Measurements from ENCODE around the gene PTPRD. TPM values are rescaled to one million over a fixed set of nuclear protein-coding genes. Genes with fewer than 3 reads are reported as not detected.

Gene PTPRD
- total RNA-seq, 1 experiment from 2014 or later, result 69.6 TPM

DNA sequence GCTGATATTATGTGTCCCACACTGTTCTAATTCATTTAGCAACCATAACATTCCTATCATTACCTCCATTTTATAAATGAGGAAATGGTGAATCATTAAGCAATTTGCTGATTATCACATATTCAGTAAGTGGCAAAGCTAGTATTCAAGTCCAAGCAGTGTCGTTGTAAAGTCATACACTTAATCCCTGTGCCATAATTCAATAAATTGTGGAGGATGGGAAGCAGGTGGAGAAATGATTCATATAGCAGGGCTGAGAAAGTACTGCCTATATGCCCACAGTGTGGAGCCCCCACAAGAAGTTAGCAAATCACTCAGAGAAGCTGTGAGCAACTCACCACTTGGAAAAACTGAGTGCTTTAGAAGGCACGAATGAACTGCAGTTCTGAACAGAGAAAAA, 691.0 kb downstream of the PTPRD start:
- Mint-ChIP-seq H3K9me3 (peaks cover 2% of the 10 kb centered on the region; the same call in 1 of the 2 replicates), H3K27ac (no peak overlapping the region), H3K4me1 (peaks cover 10% of the 10 kb centered on the region), H3K4me3 (no peak overlapping the region), H3K27me3 (ENCODE audit: low read depth) (no peaks in the 10 kb centered on the region), H3K36me3 (no peaks in the 10 kb centered on the region)
- no peak for DNase-seq (ENCODE audit: low spot score)
- CTCF ChIA-PET, result interaction anchor here (3.6 kb wide), 1 partner anchor 21 kb away, joined by 35 read pairs; no protein-coding TSS in a partner anchor
- TF ChIP-seq IRF2 (CRISPR knock-in tag; IDR thresholded peaks at IDR 0.05; ENCODE audit: borderline replicate concordance, low read depth), result no peak
- ATAC-seq, result no peak
- POLR2A ChIA-PET, result no interaction called here

DNA sequence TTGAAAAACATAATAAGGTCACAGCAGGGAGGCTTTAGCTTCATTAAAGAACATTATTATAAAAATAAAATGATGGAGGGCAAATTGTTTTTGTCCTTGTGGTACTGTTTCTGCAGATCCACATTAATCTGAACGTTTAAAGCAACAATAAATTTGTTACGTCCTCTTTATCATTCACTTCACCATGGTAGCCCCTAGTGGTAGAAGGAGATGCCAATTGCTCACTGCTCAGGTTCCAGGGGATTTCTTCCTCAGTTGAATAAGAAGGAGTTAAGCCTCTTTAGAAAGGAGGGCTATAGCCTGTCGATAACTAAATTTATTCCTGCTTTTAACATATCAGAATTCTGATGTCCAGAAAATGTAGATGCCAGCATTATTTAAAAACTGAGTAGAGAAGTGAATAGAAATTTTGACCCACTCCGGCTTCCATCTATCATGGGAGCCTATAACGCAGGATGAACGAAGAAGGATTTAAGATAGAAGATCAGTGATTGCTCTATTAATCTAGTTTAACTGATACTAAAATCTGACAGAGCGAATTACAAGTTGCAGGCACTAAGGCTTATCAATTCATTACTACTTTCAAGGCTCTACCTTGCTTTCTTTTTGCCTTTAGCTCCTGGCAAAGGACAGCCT, 692.3 kb downstream of the PTPRD start:
- TF ChIP-seq, protein P1, sequence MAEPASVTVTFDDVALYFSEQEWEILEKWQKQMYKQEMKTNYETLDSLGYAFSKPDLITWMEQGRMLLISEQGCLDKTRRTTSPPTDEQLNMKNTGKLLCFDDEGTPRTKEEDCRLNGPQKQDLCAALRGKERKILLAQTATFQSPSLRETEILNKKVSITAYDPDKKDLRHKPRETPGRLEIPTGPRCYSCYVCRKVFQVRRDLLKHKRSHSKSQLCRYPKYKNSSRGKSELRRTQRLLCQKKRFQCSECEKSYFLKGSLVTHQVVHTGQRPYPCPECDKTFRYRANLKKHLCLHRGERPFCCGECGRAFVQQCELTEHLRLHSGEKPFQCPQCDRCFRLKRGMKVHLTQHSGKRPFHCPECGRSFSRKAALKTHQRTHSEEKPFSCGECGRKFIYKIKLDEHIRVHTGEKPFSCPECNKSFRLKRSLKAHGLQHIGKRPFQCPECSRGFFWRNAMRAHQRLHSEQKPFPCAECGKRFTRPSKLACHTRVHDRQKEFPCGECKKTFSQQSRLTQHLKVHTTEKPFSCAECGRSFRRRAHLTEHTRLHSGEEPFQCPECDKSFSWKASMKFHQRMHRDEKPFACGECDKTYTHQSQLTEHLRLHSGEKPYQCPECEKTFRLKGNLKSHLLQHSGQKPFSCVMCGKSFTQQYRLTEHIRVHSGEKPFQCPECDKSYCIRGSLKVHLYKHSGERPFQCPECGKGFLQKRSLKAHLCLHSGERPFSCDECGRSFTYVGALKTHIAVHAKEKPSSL (CRISPR knock-in tag; conservative IDR thresholded peaks at IDR 0.05), result no peak
- no peak for TF ChIP-seq ZNF423 (CRISPR knock-in tag; IDR thresholded peaks at IDR 0.05)
- TF ChIP-seq, protein P2, sequence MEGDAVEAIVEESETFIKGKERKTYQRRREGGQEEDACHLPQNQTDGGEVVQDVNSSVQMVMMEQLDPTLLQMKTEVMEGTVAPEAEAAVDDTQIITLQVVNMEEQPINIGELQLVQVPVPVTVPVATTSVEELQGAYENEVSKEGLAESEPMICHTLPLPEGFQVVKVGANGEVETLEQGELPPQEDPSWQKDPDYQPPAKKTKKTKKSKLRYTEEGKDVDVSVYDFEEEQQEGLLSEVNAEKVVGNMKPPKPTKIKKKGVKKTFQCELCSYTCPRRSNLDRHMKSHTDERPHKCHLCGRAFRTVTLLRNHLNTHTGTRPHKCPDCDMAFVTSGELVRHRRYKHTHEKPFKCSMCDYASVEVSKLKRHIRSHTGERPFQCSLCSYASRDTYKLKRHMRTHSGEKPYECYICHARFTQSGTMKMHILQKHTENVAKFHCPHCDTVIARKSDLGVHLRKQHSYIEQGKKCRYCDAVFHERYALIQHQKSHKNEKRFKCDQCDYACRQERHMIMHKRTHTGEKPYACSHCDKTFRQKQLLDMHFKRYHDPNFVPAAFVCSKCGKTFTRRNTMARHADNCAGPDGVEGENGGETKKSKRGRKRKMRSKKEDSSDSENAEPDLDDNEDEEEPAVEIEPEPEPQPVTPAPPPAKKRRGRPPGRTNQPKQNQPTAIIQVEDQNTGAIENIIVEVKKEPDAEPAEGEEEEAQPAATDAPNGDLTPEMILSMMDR (IDR thresholded peaks at IDR 0.05), result 0 out of 2 replicates have a peak, but pooled peaks have one; percentile 26
- POLR2A ChIA-PET, result no interaction called here
- H3K4me3 Mint-ChIP-seq, result no peak overlapping the region
- ATAC-seq (peak; percentile 90), DNase-seq (ENCODE audit: low spot score) (no peak)
- H3K27ac Mint-ChIP-seq, result no peak overlapping the region
- H3K9me3 Mint-ChIP-seq, result peaks cover 13% of the 10 kb centered on the region
- peaks cover 3% of the 10 kb centered on the region; the same call in 1 of the 2 replicates for H3K36me3 Mint-ChIP-seq
- no peaks in the 10 kb centered on the region for H3K27me3 Mint-ChIP-seq (ENCODE audit: low read depth)
- CTCF ChIA-PET, result interaction anchor here (1.0 to 3.6 kb wide), 9 partner anchors 10 to 543 kb away, joined by 3 to 35 read pairs (median 4); no protein-coding TSS in a partner anchor
- peaks cover 10% of the 10 kb centered on the region for H3K4me1 Mint-ChIP-seq

DNA sequence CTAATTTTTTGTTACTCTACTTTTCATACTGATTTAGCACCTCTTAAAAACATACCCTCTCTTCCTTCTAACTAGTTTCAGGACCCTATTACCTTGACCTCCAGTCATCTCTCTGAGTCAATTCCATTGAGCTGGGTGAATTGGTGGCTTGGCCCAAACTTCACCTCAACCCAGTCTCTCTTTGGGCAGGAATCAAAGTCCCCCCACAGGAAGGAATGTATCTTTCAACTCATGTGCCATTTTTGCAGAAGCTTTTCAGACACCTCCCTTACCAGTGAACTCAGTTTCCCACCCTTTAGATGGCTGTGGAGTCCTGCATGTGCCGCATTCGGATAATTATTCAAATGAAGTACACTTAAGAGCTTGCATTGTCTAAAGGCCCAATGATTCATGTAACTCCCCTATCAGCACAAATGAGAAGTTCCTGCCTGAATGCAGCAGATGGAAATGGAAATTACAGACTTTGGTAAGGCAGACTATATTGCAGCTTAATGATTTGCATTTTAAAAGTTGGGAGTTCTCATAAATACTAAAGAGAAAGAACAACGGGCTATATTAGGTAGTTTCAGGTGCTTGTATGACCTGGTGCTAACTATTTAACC, 693.5 kb downstream of the PTPRD start:
- H3K9me3 Mint-ChIP-seq, result peaks cover 23% of the 10 kb centered on the region
- ATAC-seq, result peak; percentile 66
- H3K27me3 Mint-ChIP-seq (ENCODE audit: low read depth), result no peaks in the 10 kb centered on the region
- H3K4me3 Mint-ChIP-seq, result no peak overlapping the region
- ChIA-PET CTCF (interaction anchor here (0.6 to 3.6 kb wide), 10 partner anchors 9 to 349 kb away, joined by 3 to 35 read pairs (median 4); no protein-coding TSS in a partner anchor), POLR2A (no interaction called here)
- H3K27ac Mint-ChIP-seq, result no peak overlapping the region
- peaks cover 8% of the 10 kb centered on the region; the same call in 1 of the 2 replicates for H3K36me3 Mint-ChIP-seq
- TF ChIP-seq, protein P3, sequence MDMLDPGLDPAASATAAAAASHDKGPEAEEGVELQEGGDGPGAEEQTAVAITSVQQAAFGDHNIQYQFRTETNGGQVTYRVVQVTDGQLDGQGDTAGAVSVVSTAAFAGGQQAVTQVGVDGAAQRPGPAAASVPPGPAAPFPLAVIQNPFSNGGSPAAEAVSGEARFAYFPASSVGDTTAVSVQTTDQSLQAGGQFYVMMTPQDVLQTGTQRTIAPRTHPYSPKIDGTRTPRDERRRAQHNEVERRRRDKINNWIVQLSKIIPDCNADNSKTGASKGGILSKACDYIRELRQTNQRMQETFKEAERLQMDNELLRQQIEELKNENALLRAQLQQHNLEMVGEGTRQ (CRISPR knock-in tag; IDR thresholded peaks at IDR 0.05), result no peak
- TF ChIP-seq, protein P2 (IDR thresholded peaks at IDR 0.05), result no peak
- TF ChIP-seq TCF7 (CRISPR knock-in tag; IDR thresholded peaks at IDR 0.05; ENCODE audit: low read depth) (no peak), GTF2I (CRISPR knock-in tag; conservative IDR thresholded peaks at IDR 0.05) (no peak), ZBTB21 (CRISPR knock-in tag; IDR thresholded peaks at IDR 0.05; ENCODE audit: borderline replicate concordance) (no peak)
- TF ChIP-seq, protein P4, sequence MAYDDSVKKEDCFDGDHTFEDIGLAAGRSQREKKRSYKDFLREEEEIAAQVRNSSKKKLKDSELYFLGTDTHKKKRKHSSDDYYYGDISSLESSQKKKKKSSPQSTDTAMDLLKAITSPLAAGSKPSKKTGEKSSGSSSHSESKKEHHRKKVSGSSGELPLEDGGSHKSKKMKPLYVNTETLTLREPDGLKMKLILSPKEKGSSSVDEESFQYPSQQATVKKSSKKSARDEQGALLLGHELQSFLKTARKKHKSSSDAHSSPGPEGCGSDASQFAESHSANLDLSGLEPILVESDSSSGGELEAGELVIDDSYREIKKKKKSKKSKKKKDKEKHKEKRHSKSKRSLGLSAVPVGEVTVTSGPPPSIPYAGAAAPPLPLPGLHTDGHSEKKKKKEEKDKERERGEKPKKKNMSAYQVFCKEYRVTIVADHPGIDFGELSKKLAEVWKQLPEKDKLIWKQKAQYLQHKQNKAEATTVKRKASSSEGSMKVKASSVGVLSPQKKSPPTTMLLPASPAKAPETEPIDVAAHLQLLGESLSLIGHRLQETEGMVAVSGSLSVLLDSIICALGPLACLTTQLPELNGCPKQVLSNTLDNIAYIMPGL (CRISPR knock-in tag; IDR thresholded peaks at IDR 0.05), result no peak
- peaks cover 10% of the 10 kb centered on the region for H3K4me1 Mint-ChIP-seq
- no peak for DNase-seq (ENCODE audit: low spot score)
